SKM-1 treated with dmso at 0.1 percent for 144 hours (cell line): ENCODE results near the gene TMEM192.
"Not testable (repeated sequence)": the region's sequence is repeated elsewhere in the genome, so short reads cannot be mapped to it uniquely, and the experiment has no call there.

Experiments used
- DNase-seq: peaks from one replicate; lab custom pipeline; 2025; ENCODE audit not compliant: unreplicated experiment; lab: John Stamatoyannopoulos, UW

Gene TMEM192

DNA sequence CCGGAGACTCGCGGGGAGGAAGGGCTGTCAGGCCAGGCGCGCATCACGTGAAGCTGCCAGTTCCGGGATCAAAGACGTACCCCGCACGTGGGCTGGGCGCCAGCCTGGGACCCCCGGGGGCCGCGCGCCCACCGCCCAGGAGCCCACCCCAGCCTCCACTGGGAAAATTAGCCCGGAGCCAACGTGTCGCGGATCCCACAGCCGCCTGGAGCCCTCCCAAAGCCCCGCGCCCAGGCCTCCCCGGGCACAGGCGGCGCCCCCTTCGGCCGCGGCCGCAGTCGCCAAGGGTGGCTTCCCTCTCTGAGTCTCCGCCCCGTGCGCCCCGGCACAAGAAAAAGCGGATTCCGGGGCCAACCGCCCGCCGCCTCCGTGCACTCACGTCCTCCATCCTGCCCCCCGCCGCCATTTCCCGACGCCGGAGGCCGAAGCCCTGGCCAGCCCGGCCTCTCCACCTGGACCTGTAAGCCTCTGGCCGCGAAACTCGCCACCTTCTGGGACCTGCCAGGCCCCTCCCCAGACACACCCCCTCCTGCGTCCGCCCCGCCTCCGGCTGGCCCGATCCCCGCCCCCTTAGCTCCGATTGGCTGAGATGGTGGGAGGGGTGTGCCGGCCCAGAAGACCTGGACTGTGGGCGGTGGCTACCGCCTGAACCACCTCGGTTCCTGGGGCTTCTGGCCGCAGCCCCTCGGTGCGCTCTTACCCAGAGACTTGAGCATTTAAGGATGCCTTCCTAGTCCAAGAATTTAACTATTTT lies at the start of gene TMEM192:
Gene TMEM192, minus strand, starts transcription at position 493 of the 754 bp plus-strand sequence. Its CDS starts 87 bp downstream, at position 406.
- peak; percentile 86 for DNase-seq

DNA sequence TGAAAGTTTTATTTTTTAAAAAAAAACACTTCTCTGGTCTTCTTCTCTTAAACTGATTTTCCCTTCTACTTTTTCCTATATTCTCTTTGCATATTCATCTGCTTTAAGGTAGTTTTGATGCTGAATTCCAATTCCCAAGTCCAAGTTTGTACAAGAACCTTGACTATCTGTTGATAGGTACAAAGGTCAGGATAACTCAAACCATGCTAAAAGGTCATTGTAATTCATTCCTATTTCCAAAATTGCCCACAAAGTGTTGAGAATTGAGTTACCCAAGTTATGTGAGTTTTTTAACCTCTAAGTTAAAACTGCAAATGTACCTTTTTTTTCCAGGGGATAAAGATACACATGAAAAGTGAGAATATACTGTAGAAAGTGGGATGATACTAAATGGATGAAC lies 46.1 kb upstream of the TMEM192 start:
- no peak for DNase-seq

DNA sequence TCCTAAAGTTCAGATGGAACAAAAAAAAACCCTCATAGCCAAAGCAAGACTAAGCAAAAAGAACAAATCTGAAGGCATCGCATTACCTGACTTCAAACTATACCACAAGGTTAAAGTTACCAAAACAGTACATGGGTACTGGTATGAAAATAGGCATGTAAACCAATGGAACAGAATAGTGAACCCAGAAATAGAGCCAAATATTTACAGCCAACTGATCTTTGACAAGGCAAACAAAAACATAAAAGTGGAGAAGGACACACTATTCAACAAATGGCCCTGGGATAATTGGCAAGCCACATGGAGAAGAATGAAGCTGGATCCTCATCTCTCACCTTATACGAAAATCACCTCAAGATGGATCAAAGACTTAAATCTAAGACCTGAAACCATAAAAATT lies 44.2 kb upstream of the TMEM192 start:
- no peak for DNase-seq

DNA sequence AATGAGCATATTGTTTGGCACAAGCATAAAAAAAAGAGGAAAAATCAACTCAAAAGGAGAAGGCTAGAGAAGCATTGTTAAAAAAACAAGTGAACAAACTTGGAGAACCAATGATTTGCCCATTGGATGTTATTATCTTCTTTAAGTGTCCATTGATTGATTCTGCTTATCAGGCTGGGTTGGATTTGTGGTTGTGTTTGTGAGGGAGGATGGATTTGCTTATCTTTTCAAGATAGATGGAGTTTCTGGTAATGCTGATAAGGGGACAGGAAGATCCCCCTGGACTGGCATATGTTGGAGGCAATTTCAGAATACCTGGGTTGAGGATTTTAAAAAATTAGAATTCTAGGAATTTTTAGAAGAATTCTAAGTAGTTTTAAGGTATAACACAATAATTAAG lies 41.8 kb upstream of the TMEM192 start:
- no peak for DNase-seq

DNA sequence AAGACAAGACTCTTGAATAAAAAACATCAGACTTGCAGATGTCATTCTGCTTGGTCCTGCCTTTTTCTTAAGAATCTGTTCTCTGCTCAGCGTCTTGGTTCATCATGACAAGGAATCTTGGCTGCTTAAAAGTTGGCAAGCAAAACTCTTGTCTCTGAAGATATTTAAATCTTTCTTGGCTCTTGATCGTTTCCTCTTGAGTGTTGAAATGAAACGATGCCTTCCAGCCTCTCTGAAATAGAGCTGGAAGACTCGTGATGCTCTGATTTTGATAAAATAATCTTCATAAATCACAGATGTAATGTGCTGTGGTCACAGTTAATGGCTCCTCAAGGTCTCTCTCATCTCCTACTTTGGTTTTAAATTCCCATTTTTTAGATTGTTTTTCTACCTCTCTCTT lies 39.9 kb upstream of the TMEM192 start:
- DNase-seq: no peak

DNA sequence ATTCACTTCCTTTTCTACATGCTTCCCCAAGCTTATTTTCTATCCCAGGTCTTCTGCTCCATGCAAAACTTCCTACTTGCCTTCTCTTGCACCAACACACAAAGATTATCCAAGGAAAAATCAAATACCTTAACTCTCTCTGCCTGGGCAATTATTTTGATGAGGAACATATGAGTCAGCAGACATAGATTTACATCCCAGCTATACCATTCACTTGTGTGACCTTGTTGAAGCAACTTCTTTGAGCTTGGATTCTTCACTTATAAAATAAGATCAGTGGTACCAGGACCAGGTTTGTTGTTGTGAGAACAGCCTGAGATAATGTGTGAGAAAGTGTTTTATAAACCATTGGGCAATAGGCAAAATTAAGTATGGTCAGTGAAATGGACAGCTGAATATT lies 39.1 kb upstream of the TMEM192 start:
- DNase-seq: no peak

DNA sequence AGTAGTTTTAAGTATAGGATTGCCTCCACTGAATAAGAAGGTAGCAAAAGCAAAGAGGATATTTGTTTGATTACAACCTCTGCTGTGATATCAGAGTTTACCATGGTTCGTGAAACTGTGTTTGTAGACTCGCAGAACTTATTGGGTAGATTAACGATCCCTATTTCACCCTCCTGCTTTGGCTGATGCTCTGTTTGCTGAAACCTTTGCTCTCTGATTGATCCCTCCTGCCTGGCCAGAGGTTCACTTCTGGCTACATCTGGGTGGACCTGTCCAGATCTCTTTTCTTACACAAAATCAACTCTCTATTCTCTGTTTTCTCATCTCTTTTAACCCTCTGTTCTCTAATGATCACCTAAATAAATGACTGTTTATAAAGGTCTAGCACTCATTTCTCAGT lies 37.9 kb upstream of the TMEM192 start:
- DNase-seq: no peak

DNA sequence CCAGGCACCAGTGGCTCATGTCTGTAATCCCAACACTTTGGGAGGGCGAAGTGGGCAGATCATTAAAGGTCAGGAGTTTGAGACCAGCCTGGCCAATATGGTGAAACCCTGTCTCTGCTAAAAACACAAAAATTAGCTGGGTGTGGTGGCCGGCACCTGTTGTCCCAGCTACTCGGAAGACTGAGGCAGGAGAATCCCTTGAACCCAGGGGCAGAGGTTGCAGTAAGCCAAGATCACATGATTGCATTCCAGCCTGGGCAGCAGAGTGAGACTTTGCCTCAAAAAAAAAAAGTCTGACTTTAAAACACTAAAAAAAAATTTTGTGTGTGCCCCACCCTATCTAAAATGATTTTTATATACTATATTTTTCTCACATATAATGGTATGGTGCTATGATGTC lies 26.2 kb upstream of the TMEM192 start:
- no peak for DNase-seq

DNA sequence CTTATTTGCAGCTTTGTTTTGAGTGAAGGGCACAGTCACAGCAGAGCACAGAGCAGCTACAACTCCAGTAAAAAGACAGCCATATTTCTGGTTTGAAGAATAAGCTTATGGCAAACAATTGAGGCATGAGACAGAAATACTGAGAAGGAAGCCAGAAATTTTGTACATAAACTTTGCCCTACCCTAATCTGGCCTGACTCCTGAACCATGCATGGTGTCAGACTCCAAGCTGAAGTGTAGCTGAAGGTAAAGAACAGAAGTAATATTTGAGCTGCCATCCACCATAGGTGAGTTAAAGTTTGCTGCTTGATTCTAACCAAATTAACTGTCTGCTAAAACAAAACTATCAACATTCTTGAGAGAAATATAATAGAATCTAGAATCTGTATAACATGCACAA lies 24.5 kb upstream of the TMEM192 start:
- no peak for DNase-seq

DNA sequence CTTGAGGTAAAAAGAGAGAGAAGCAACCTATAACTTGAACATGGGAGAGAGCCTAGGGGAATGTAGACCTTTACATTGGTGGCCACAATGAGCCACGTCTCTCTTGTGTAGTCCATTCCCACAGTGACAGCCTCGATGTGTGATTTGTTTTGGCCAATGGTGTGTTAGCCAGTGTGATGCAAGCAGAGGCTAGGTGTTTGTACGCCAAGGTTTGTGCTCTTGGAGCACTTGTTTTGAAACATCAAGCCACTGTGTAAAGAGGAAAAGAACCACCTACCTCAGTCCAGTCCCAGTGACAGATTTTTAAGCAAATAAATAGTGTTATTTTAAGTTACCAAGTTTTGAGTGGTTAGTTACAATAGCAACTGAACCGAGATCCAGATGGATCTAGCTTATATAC lies 23.9 kb upstream of the TMEM192 start:
- no peak for DNase-seq

DNA sequence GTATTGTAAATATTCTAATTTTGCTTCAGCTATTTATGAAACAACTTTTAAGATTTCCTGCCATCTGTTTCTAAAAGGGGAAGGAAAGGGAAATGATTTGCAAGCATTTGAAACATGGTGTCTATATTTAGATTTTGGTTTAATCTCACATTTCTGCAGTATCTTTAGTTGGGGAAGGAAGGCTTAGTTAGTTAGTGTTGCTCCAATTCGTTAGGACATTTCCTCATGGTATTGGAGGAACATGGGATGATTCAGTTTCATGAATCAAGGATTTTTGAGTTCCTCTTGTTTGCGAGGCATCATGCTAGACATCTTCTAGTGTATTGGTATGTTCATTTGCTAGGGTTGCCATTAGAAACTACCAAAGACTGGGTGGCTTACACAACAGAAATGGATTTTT lies 20.5 kb upstream of the TMEM192 start:
- peak; percentile 82 for DNase-seq

DNA sequence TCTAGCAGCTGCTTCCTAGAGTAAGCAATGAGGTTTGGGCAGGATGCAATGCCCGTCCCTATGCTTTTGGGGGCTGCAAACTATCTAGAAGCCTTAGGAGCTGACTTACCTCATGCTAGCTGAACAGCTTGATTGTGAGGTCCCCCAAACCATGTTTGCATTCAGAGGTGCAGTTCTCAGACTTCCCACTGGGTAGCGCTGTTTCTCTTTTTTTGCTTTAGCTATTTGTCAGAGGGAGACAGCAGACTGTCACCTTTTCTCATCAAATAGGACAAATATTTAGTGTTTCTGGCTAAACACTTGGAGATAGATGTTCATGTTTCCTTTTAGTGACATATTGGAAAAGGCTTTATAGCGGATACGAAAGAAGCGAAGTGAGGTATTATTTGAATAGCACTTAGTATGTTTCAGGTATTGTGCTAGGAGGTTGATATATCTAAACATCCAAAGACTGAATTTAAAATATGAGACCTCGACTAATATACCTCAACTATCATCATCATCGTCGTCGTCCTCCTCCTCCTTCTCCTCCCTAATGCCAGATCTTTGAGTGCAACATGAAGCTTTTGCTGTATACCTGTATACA lies 18.7 kb upstream of the TMEM192 start:
- DNase-seq: peak; percentile 43

DNA sequence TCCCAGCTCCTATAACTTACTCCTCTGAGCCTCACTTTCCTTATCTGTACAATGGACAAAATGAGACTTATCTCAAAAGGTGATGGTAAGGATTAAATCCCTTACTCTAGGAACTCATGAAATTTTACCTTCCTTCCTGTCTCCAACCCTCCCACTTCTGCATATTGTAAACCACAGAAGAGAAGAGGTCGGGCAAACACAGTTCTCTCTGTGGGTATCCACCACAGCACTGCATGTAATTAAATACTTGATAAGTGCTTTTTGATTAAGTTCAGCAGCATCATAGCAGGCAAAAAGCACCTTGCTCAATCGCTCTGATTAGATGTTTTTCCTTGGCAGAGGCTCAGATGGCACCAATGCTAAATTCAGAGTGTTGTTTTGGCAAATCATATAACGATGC lies 17.3 kb upstream of the TMEM192 start:
- peak; percentile 45 for DNase-seq

DNA sequence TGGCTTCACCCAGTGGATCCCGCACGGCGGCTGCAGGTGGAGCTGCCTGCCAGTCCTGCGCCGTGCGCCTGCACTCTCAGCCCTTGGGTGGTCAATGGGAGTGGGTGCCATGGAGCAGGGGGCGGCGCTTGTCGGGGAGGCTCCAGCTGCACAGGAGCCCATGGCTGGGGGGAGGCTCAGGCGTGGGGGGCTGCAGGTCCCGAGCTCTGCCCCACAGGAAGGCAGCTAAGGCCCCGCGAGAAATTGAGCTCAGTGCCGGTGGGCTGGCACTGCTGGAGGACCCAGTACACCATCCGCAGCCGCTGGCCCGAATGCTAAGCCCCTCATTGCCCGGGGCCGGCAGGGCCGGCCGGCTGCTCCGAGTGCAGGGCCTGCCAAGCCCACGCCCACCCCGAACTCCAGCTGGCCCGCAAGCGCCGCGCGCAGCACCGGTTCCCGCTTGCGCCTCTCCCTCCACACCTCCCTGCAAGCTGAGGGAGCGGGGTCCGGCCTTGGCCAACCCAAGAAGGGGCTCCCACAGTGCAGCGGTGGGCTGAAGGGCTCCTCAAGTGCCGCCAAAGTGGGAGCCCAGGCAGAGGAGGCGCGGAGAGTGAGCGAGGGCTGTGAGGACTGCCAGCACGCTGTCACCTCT lies 13.3 kb upstream of the TMEM192 start:
- not testable (repeated sequence) for DNase-seq

DNA sequence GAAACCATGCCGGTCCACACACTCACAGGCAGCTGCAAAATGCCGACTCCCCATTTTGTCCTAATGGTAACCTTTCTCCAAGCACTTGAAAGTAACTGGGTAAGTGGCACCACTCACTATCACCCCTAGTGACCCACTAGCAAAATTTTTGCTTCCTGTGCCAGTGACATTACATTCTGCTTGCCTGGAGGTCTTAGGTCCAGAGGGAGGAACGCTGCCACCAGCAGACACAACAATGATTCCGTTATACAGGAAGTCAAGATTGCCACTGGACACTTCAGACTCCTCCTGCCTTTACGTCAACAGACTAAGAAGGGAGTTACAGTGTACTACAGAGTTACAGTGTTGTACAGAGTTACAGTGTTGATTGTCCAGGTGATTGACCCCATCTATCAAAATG lies 11.8 kb upstream of the TMEM192 start:
- no peak for DNase-seq

DNA sequence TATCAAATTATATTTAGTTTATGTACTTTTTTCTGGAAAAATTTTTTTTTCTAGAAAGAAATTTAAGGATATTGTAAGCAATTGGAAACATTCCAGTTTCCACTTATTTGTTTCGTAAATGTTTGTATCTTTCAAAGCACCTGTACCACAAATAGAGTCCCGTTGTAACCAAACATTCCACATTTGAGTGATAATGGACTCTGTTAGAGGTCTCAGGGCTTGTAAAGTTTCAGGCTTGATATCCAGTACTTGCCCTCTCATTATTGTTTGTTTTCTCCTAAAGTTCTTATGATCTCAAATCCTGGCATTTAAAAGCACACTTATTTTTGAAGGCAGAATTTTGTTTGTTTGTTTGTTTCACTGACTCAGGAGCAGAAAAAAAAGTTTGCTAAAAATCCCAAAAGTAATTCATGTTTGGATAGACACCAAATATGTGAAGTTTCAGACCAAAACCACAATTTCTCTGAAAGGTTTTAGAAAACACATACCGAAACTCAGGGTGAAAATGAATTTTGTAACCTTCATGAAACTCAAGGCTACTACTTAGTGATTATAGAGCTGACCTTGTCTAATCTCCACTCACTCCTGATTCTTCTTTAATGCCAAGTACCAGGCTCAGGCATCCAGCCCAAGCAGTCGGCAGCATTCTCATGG lies 5.7 kb upstream of the TMEM192 start:
- no peak for DNase-seq

DNA sequence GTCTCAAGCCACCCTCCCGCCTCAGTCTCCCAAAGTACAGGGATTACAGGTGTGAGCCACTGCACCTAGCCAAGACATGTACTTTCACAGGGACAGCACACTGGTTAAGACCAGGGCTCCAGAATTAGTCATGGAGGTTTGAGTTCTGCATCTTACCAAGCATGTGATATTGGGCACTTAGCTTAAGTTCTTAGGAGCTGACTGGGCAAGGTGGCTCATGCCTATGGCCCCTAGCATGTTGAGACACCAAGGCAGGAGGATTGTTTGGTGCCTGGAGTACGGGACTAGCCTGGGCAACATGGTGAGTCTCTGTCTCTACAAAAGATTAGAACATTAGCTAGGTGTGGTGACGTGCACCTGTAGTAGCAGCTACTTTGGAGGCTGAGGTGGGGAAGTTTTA lies 2.6 kb upstream of the TMEM192 start:
- DNase-seq: no peak

DNA sequence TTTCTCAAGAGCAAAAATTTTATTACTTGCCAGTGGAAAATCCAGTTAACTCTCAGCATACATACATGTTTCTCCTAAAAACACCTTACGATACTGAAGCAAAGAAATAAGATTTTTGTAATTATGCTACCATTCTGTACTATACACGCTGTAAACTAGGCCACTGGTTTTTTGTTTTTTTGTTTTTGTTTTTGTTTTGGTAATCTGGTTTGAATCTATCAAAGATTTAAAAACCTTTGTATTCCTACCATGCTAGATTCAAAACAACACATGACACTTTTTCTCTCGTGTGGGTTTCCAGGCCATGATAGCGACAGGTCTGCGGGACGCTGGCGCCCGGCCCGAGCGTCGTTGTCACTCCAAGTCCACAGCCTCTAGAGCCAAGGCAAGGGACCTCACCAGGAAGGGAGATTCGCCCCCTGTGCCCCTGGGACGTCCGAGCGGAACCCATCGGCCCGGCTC lies 723 bp downstream of the TMEM192 start:
- no peak for DNase-seq

DNA sequence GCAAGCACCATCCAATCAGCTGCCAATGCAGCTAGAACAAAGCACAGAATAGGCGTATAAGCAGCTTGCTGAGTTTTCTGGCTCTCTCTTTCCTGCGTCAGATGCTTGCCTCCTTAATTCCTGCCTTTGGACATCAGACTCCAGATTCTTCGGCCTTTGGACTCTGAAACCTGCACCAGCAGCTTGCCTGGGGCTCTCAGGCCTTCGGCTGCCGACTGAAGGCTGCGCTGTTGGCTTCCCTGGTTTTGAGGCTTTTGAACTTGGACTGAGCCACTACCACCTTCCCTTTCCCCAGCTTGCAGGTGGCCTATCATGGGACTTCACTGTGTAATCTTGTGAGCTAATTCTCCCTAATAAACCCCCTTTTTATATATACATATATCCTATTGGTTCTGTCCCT lies 6.1 kb downstream of the TMEM192 start:
- DNase-seq: no peak

DNA sequence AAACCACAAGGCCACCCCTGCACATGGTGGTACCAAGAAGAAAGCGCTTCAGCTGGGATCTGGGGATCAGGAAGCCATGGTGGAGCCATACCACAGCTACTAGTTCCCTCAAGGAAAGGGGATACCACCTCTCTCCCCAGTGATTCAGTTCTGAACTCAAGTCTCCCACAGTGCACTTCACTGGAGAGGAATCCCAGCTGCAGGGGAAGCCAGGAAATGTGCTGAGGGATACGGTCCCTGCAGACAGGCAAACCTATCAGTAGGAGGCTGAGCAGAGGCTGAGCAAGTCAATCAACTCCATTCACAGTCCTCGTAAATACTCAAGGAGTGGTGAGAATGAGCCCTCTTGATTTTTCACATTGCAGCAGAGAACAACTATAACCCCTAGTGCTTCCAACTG lies 11.0 kb downstream of the TMEM192 start:
- no peak for DNase-seq

DNA sequence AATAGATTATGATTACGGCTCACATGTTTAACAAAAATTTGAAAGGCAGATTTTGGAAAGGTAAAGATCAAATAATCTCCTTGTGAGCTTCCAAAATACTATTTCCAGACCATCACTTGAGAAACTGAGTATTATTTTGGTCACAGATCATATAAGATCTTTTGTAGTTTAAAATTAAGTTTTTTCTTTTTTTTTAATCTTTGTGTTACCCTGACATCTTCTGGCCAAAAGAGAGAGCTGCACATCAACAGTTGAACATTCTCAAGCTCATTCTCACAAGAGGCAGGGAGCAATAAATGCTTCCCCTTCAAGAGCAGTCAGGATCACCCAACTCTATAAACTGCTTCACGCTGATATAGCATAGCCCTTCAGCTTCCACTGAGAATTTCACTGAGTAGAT lies 15.9 kb downstream of the TMEM192 start:
- peak; percentile 23 for DNase-seq

DNA sequence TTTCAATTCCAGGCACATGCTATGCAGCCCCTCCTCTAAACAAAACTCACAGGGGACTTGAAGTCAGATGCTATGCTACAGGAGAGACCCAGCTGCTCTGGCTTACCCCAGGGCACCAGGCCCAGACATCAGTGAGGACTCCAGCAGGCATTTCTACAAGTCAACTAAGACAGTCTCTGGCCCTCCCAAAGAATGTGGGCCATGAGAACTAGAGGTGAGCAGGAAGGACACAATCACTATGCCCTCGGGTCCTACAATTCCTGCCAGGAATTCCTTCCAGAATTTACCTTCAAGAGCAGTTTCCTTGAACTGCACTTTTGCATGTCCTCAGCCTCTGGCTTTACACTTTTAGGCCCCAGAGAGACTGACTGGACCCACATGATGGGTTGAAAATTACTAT lies 17.4 kb downstream of the TMEM192 start:
- no peak for DNase-seq
